ENCODE results near the gene SPAG16. TPM values are rescaled to one million over a fixed set of nuclear protein-coding genes. Genes with fewer than 3 reads are reported as not detected.

Gene SPAG16
- total RNA-seq, 2 donors from 2014 or later, result 15.5 to 22.8 TPM

DNA sequence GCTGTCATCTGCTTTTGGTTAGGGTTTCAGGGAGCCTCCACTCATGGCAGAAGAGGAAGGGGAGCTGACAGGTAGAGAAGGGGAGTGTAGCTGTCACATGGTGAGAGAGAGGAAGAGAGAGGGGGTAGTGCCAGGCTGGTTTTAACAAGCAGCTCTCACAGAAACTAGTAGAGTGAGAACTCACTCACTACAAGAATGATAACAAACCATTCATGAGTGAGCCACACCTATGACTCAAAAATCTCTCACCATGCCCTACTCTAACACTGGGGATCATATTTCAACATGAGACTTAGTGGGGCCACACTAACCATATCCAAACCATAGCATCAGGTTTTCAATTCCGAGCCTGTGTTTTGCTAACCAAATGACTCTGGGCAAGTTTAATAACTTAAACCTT lies 851.7 kb downstream of the SPAG16 start:
- peaks cover 21% of the 10 kb centered on the region for H3K4me1 ChIP-seq
- H3K27me3 ChIP-seq, result no peaks in the 10 kb centered on the region
- TF ChIP-seq, protein P1, sequence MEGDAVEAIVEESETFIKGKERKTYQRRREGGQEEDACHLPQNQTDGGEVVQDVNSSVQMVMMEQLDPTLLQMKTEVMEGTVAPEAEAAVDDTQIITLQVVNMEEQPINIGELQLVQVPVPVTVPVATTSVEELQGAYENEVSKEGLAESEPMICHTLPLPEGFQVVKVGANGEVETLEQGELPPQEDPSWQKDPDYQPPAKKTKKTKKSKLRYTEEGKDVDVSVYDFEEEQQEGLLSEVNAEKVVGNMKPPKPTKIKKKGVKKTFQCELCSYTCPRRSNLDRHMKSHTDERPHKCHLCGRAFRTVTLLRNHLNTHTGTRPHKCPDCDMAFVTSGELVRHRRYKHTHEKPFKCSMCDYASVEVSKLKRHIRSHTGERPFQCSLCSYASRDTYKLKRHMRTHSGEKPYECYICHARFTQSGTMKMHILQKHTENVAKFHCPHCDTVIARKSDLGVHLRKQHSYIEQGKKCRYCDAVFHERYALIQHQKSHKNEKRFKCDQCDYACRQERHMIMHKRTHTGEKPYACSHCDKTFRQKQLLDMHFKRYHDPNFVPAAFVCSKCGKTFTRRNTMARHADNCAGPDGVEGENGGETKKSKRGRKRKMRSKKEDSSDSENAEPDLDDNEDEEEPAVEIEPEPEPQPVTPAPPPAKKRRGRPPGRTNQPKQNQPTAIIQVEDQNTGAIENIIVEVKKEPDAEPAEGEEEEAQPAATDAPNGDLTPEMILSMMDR (IDR thresholded peaks at IDR 0.05), result no peak
- TF ChIP-seq POLR2A (IDR thresholded peaks at IDR 0.05), result no peak
- H3K27ac ChIP-seq, result no peak overlapping the region
- intact Hi-C loops (cut with DNase I), result no loop called here
- no peaks in the 10 kb centered on the region for H3K36me3 ChIP-seq (replicated peaks in 1 of 2; ENCODE audit: insufficient read depth in 1 of 2, low read depth in 2 of 2)
- DNase-seq, result no peak
- no peak overlapping the region for H3K4me3 ChIP-seq
- no peaks in the 10 kb centered on the region for H3K9me3 ChIP-seq
- ATAC-seq, result no peak
- WGBS, 2 donors, result 95 to 100% methylated on average over 1 of the region's 1 CpG

DNA sequence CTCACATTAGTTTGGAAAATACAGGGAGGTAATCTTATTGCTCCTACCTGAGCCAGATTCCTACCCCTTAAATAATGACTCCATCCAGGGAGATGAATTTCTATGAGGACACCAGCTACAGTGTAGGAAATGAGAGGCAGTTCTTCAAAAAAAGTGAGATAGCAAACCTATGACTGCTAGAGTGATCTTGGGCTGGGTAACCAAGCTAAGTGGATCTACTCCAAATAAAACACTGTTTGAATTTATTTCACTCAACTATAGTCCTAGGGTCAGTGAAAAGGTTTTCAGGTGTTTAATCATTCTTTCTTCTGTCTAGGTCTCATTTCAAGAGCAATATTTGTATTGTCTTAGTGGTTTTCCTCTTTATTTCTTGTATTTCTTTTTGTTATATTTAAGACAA lies 854.5 kb downstream of the SPAG16 start:
- no peak for ATAC-seq
- H3K9me3 ChIP-seq, result no peaks in the 10 kb centered on the region
- intact Hi-C loops (cut with DNase I), result no loop called here
- TF ChIP-seq, protein P1 (IDR thresholded peaks at IDR 0.05), result no peak
- no peak for TF ChIP-seq POLR2A (IDR thresholded peaks at IDR 0.05)
- H3K4me1 ChIP-seq, result peaks cover 21% of the 10 kb centered on the region
- DNase-seq, result no peak
- H3K27me3 ChIP-seq, result no peaks in the 10 kb centered on the region
- H3K36me3 ChIP-seq (replicated peaks in 1 of 2; ENCODE audit: insufficient read depth in 1 of 2, low read depth in 2 of 2), result no peaks in the 10 kb centered on the region
- H3K27ac ChIP-seq, result no peak overlapping the region
- H3K4me3 ChIP-seq, result no peak overlapping the region

DNA sequence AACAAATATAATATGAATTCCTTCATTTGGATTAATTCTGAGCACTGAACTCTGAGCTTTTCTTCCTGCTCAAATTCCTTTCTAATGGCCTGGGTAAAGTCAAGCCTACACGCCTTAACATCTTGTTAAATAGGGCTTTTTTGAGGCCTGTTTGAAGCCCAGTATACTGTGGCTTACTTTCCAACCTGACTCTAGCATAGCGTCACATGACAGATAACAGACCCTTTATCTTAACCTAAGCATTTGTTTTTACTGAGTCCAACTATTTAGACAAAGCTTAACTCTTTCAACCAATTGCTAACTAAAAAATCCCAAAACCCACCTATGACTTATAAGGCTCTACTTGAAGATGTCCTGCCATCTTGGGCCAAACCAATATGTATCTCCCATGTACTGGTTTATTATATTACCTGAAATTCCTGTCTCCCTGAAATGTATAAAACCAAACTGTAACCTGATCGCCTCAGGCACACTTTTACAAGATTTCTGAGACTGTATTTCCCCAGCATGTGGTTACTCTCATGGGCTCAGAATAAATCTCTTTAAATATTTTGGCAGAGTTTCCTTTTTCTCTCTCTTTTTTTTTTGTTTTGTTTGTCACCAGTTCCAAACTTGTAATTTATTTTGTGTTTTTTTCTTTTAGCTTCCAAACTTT lies 855.5 kb downstream of the SPAG16 start:
- Histone ChIP-seq H3K27me3 (no peaks in the 10 kb centered on the region), H3K27ac (no peak overlapping the region), H3K36me3 (replicated peaks in 1 of 2; ENCODE audit: insufficient read depth in 1 of 2, low read depth in 2 of 2) (no peaks in the 10 kb centered on the region), H3K9me3 (no peaks in the 10 kb centered on the region), H3K4me1 (peaks cover 21% of the 10 kb centered on the region), H3K4me3 (no peak overlapping the region)
- intact Hi-C loops (cut with DNase I), result no loop called here
- DNase-seq (no peak), ATAC-seq (peak; percentile 55)
- TF ChIP-seq POLR2A (IDR thresholded peaks at IDR 0.05), result no peak
- TF ChIP-seq, protein P1 (IDR thresholded peaks at IDR 0.05), result no peak
- 26 to 34% methylated on average over 3 of the region's 3 CpGs for WGBS, 2 donors

DNA sequence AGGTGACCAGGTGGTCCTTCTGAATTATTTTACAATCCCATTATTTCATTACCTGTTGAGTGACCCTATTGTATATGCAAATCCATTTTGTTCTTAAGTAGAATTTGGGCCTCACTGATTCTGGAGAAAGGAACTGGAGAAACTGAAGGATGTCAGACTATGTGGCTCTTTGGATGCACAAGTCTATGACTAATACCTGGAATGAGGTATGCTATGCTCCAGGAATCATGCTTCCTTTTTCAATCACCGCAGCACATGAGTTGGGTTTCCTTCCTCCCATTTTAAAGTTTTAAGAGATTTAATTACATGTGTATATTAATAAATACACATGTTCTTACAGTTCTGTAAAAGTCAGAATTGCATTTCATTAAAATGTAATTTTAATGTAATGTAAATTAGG lies 872.7 kb downstream of the SPAG16 start:
- no peak overlapping the region for H3K4me3 ChIP-seq
- no peaks in the 10 kb centered on the region for H3K36me3 ChIP-seq (replicated peaks in 1 of 2; ENCODE audit: insufficient read depth in 1 of 2, low read depth in 2 of 2)
- TF ChIP-seq, protein P1 (IDR thresholded peaks at IDR 0.05), result no peak
- TF ChIP-seq POLR2A (IDR thresholded peaks at IDR 0.05), result no peak
- ATAC-seq (no peak), DNase-seq (no peak)
- H3K9me3 ChIP-seq, result no peaks in the 10 kb centered on the region
- WGBS, 2 donors, result 86 to 93% methylated on average over 1 of the region's 1 CpG
- intact Hi-C loops (cut with DNase I), result no loop called here
- H3K27ac ChIP-seq, result no peak overlapping the region
- H3K27me3 ChIP-seq, result no peaks in the 10 kb centered on the region
- no peaks in the 10 kb centered on the region for H3K4me1 ChIP-seq

DNA sequence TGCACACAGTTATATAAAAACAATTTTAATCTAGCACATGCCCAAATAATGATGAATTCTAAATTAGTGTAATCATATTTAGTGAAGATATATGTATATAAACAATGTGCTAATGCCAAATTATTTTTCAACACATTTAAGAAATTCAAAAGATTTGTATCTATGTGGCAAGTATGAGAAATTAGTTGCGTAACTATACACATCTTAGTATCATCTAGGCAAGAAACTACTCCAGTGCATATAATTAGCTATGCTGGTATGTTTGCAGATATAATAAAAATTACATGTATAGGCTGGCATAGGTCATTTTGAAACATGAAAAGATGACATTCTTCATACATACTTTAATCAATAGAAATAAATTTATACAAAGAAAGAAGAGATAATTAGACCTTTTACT lies 874.6 kb downstream of the SPAG16 start:
- Histone ChIP-seq H3K36me3 (replicated peaks in 1 of 2; ENCODE audit: insufficient read depth in 1 of 2, low read depth in 2 of 2) (no peaks in the 10 kb centered on the region), H3K27me3 (no peaks in the 10 kb centered on the region), H3K4me1 (no peaks in the 10 kb centered on the region), H3K4me3 (no peak overlapping the region), H3K9me3 (peaks cover 0 to under 1% (median 0%) of the 10 kb centered on the region in 3 donors), H3K27ac (no peak overlapping the region)
- TF ChIP-seq POLR2A (IDR thresholded peaks at IDR 0.05), result no peak
- TF ChIP-seq, protein P1 (IDR thresholded peaks at IDR 0.05), result no peak
- DNase-seq (no peak), ATAC-seq (no peak)
- 89 to 91% methylated on average over 1 of the region's 1 CpG for WGBS, 2 donors
- intact Hi-C loops (cut with DNase I), result no loop called here

Measured in body of pancreas (tissue), 4 donors.